ENCODE measurements around the gene FOSB.

GRCh38 chr19:45456500-45456815 is 11.3 kb upstream of the FOSB start:
- TF ChIP-seq, protein P1, sequence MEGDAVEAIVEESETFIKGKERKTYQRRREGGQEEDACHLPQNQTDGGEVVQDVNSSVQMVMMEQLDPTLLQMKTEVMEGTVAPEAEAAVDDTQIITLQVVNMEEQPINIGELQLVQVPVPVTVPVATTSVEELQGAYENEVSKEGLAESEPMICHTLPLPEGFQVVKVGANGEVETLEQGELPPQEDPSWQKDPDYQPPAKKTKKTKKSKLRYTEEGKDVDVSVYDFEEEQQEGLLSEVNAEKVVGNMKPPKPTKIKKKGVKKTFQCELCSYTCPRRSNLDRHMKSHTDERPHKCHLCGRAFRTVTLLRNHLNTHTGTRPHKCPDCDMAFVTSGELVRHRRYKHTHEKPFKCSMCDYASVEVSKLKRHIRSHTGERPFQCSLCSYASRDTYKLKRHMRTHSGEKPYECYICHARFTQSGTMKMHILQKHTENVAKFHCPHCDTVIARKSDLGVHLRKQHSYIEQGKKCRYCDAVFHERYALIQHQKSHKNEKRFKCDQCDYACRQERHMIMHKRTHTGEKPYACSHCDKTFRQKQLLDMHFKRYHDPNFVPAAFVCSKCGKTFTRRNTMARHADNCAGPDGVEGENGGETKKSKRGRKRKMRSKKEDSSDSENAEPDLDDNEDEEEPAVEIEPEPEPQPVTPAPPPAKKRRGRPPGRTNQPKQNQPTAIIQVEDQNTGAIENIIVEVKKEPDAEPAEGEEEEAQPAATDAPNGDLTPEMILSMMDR (IDR thresholded peaks at IDR 0.05): no peak
- no peak for TF ChIP-seq POLR2A (IDR thresholded peaks at IDR 0.05)
- TF ChIP-seq EP300 (IDR thresholded peaks at IDR 0.05): no peak

All from tibial nerve (tissue), 4 donors.